Mesenchymal stem cell (in vitro differentiated cells and primary cell): Measurements from ENCODE around the gene MPRIP.

Experiments
- DNase-seq: peaks from one replicate; pipeline ENCODE4 v3.0.0-alpha.2; 2013
- H2AFZ ChIP-seq: one replicate; pipeline ENCODE4 v1.6.1; 2013; ENCODE audit warnings: low read depth, mild to moderate bottlenecking, control low read depth, inconsistent platforms, low read length, moderate library complexity
- H2AK5ac ChIP-seq: 2 replicates; pipeline ENCODE4 v1.6.1; 2013; ENCODE audit warnings: low read length, moderate library complexity, mild to moderate bottlenecking, inconsistent platforms; ENCODE audit not compliant: severe bottlenecking
- H2BK120ac ChIP-seq: one replicate; pipeline ENCODE4 v1.6.1; 2013; ENCODE audit warnings: low read depth, mild to moderate bottlenecking, inconsistent platforms, low read length, moderate library complexity
- H2BK12ac ChIP-seq, 2 experiments: one replicate each; pipeline ENCODE4 v1.6.1; 2013; ENCODE audit warnings: inconsistent platforms in 2 of 2, low read length in 2 of 2, mild to moderate bottlenecking in 2 of 2, moderate library complexity in 2 of 2, control low read depth in 1 of 2
- H2BK15ac ChIP-seq: one replicate; pipeline ENCODE4 v1.6.1; 2013; ENCODE audit warnings: mild to moderate bottlenecking, low read depth, inconsistent platforms; ENCODE audit not compliant: poor library complexity, severe bottlenecking
- H2BK5ac ChIP-seq: 2 replicates; pipeline ENCODE4 v1.6.1; 2013; ENCODE audit warnings: low read depth, mild to moderate bottlenecking, low read length, control low read depth, inconsistent platforms; ENCODE audit not compliant: poor library complexity, severe bottlenecking
- H3K14ac ChIP-seq, 2 experiments: one replicate each; pipeline ENCODE4 v1.6.1; 2013; ENCODE audit warnings: inconsistent platforms in 2 of 2, low read length in 2 of 2, control low read depth in 1 of 2, mild to moderate bottlenecking in 1 of 2, moderate library complexity in 1 of 2
- H3K18ac ChIP-seq, 2 experiments: one replicate each; pipeline ENCODE4 v1.6.1; 2013; ENCODE audit warnings: inconsistent platforms in 2 of 2, low read length in 2 of 2, control low read depth in 1 of 2, low read depth in 1 of 2, mild to moderate bottlenecking in 1 of 2
- H3K23ac ChIP-seq, 2 experiments: one replicate each; pipeline ENCODE4 v1.6.1; 2013; ENCODE audit warnings: inconsistent platforms in 2 of 2, low read length in 2 of 2, mild to moderate bottlenecking in 2 of 2, moderate library complexity in 2 of 2, control low read depth in 1 of 2
- H3K27ac ChIP-seq: 2 replicates; pipeline ENCODE4 v1.5.1; 2013; ENCODE audit warnings: mild to moderate bottlenecking, moderate library complexity, low read length, control low read depth, inconsistent platforms; ENCODE audit not compliant: poor library complexity, severe bottlenecking
- H3K27me3 ChIP-seq, 2 experiments: 2 replicates each; pipeline versions ENCODE4 v1.6.1 to v1.7.0; 2013; ENCODE audit warnings: low read length in 2 of 2, mild to moderate bottlenecking in 2 of 2, moderate library complexity in 2 of 2, control low read depth in 1 of 2, inconsistent platforms in 1 of 2; ENCODE audit not compliant: control insufficient read depth in 1 of 2, insufficient read depth in 1 of 2
- H3K36me3 ChIP-seq, 2 experiments: 2 replicates each; pipeline versions ENCODE4 v1.6.1 to v1.7.0; 2013; ENCODE audit warnings: low read length in 2 of 2, control low read depth in 1 of 2, inconsistent platforms in 1 of 2, low read depth in 1 of 2, mild to moderate bottlenecking in 1 of 2; ENCODE audit not compliant: insufficient read depth in 2 of 2, control insufficient read depth in 1 of 2
- H3K4ac ChIP-seq, 2 experiments: one replicate each; pipeline ENCODE4 v1.6.1; 2013; ENCODE audit warnings: inconsistent platforms in 2 of 2, low read length in 2 of 2, mild to moderate bottlenecking in 2 of 2, moderate library complexity in 2 of 2, control low read depth in 1 of 2, low read depth in 1 of 2
- H3K4me1 ChIP-seq: 2 replicates; pipeline ENCODE4 v1.6.1; 2013; ENCODE audit warnings: low read depth, low read length, control low read depth; ENCODE audit not compliant: control insufficient read depth, insufficient read depth
- H3K4me2 ChIP-seq: 2 replicates; pipeline ENCODE4 v1.6.1; 2013; ENCODE audit warnings: low read length, mild to moderate bottlenecking, inconsistent platforms; ENCODE audit not compliant: poor library complexity, severe bottlenecking
- H3K4me3 ChIP-seq, 2 experiments: 2 replicates each; pipeline versions ENCODE4 v1.5.1 to v1.7.0; 2013; ENCODE audit warnings: low read length in 2 of 2, mild to moderate bottlenecking in 2 of 2, control low read depth in 1 of 2, low read depth in 1 of 2; ENCODE audit not compliant: insufficient read depth in 1 of 2
- H3K79me1 ChIP-seq: replicated peaks from 2 replicates; pipeline ENCODE4 v1.6.1; 2013; ENCODE audit warnings: mild to moderate bottlenecking, control low read depth, low read length, inconsistent platforms; ENCODE audit not compliant: poor library complexity, severe bottlenecking
- H3K9ac ChIP-seq: 2 replicates; pipeline ENCODE4 v1.7.0; 2013; ENCODE audit warnings: mild to moderate bottlenecking, low read length, moderate library complexity
- H3K9me3 ChIP-seq: 2 replicates; pipeline ENCODE4 v1.7.0; 2013; ENCODE audit warnings: mild to moderate bottlenecking, low read length; ENCODE audit not compliant: control insufficient read depth
- H4K8ac ChIP-seq: one replicate; pipeline ENCODE4 v1.6.1; 2013; ENCODE audit warnings: inconsistent platforms, mild to moderate bottlenecking, low read length, moderate library complexity
- H4K91ac ChIP-seq: one replicate; pipeline ENCODE4 v1.6.1; 2013; ENCODE audit warnings: mild to moderate bottlenecking, low read length, inconsistent platforms
- WGBS: methylation state at CpG from one replicate; pipeline ENCODE4 v1.1.7; 2013; ENCODE audit warnings: mixed read lengths; 5-methylcytosine and 5-hydroxymethylcytosine counted together

The MPRIP gene

GRCh38 chr17:17235212-17236174 lies 193.2 kb downstream of the MPRIP start:
- peak; percentile 49 for DNase-seq
- Histone ChIP-seq H2AFZ (no peak overlapping the region), H3K23ac (no peak overlapping the region), H2AK5ac (no peak overlapping the region), H3K9ac (peak overlapping the region; percentile 99), H3K14ac (peak overlapping the region in 1 of 2 experiments; percentile 96), H3K9me3 (no peaks in the 10 kb centered on the region), H4K8ac (no peak overlapping the region), H2BK5ac (peak overlapping the region; percentile 40), H3K18ac (no peak overlapping the region), H3K79me1 (peaks cover 7% of the 10 kb centered on the region), H2BK12ac (peak overlapping the region in 1 of 2 experiments; percentile 34), H3K27ac (peak overlapping the region; percentile 91), H3K27me3 (no peaks in the 10 kb centered on the region), H3K4me1 (peaks cover 26% of the 10 kb centered on the region), H3K36me3 (peaks cover 23 to 24% of the 10 kb centered on the region in 2 experiments), H3K4me2 (peak overlapping the region; percentile 62), H2BK120ac (no peak overlapping the region), H4K91ac (no peak overlapping the region), H3K4ac (no peak overlapping the region), H2BK15ac (no peak overlapping the region), H3K4me3 (peak overlapping the region; percentile 97 to 100)
- 72% methylated on average over 19 of the region's 19 CpGs for WGBS

- H3K4me1 ChIP-seq = peaks cover 26% of the 10 kb centered on the region
- peak overlapping the region; percentile 17 for H2AK5ac ChIP-seq
- H3K23ac ChIP-seq = peak overlapping the region in 1 of 2 experiments; percentile 78
- WGBS = 2% methylated on average over 31 of the region's 31 CpGs
- peak overlapping the region; percentile 98 for H2BK15ac ChIP-seq
- DNase-seq = peak; percentile 62
- H3K79me1 ChIP-seq = peaks cover 2% of the 10 kb centered on the region
- H4K91ac ChIP-seq = peak overlapping the region; percentile 100
- no peaks in the 10 kb centered on the region for H3K9me3 ChIP-seq
- H2BK120ac ChIP-seq = peak overlapping the region; percentile 100
- H4K8ac ChIP-seq = peak overlapping the region; percentile 100
- H3K36me3 ChIP-seq = peaks cover 13 to 14% of the 10 kb centered on the region in 2 experiments
- peak overlapping the region; percentile 100 for H2BK5ac ChIP-seq
- peak overlapping the region in 1 of 2 experiments; percentile 96 for H3K14ac ChIP-seq
- peak overlapping the region in 1 of 2 experiments; percentile 37 for H2BK12ac ChIP-seq
- peak overlapping the region; percentile 91 for H3K27ac ChIP-seq
- H2AFZ ChIP-seq = no peak overlapping the region
- H3K9ac ChIP-seq = peak overlapping the region; percentile 99
- peak overlapping the region; percentile 92 to 99 for H3K18ac ChIP-seq
- peak overlapping the region; percentile 97 to 100 for H3K4me3 ChIP-seq
- peak overlapping the region; percentile 90 to 98 for H3K4ac ChIP-seq
- peak overlapping the region; percentile 62 for H3K4me2 ChIP-seq
- H3K27me3 ChIP-seq = no peaks in the 10 kb centered on the region
These were observed 194.2 kb downstream of the MPRIP start for GRCh38 chr17:17236295-17237025.

DNA sequence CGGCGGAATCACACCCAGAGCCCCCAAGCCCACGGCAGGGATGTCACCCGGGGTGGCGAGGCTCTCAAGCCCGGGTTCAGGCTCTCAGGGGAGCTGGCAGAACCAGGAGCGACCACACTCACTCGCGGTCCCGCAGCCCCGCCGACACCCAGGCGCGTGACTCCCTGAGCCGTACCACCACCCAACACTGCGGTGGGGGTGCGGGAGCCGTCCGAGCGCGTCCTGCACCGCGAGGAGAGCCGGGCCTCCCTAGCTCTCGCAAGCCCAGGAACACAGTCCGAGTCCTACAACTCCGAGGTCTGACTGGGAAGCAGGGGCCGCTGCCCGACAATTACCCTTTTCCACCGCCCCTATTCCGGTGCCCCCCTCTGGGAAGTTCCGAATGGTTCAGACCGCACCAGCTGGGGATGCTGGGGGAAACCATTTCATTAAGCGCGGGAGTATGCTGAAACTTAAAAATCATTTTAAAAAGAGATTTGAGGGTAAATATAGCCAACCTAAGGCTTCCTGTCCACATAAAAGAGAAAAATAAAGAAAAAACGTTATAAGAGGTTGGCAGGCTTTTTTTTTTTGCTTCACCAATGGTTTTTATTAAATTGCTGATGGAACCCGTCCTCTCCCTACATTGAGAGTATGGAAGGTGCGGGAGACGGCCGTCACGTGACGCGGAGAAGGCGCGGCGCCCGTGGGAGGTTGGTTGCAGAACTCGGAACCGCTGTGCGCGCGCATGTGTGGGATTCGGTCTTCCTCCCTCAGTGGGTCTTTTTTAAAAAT lies 195.0 kb downstream of the MPRIP start, which contains the start of gene FLCN:
Gene FLCN (minus strand): TSS at position 143 of the 774 bp plus-strand sequence. CDS start 9,031 bp downstream, outside the sequence.
- Histone ChIP-seq H3K4me2 (peak within 1 kb of the TSS; percentile 80), H3K14ac (peak within 1 kb of the TSS; percentile 94 to 96), H3K9me3 (no peaks in the 10 kb centered on the region), H2BK5ac (peak within 1 kb of the TSS; percentile 100), H2BK15ac (peak within 1 kb of the TSS; percentile 98), H3K79me1 (no peaks in the 10 kb centered on the region), H2AK5ac (peak within 1 kb of the TSS; percentile 17), H2AFZ (no peak within 1 kb of the TSS), H3K27ac (peak within 1 kb of the TSS; percentile 91), H3K18ac (peak within 1 kb of the TSS; percentile 92 to 99), H4K8ac (peak within 1 kb of the TSS; percentile 100), H3K4me3 (peak within 1 kb of the TSS; percentile 97 to 100), H2BK120ac (peak within 1 kb of the TSS; percentile 100), H3K4me1 (peaks cover 18% of the 10 kb centered on the region), H2BK12ac (peak within 1 kb of the TSS; percentile 82 to 95), H3K4ac (peak within 1 kb of the TSS; percentile 90 to 98), H3K9ac (peak within 1 kb of the TSS; percentile 99), H3K23ac (peak within 1 kb of the TSS in 1 of 2 experiments; percentile 78), H3K36me3 (peaks cover 9 to 12% of the 10 kb centered on the region in 2 experiments), H3K27me3 (no peaks in the 10 kb centered on the region), H4K91ac (peak within 1 kb of the TSS; percentile 100)
- under 1% methylated on average over 53 of the region's 53 CpGs for WGBS
- peak; percentile 93 for DNase-seq
